ENCODE results near the gene GPC1. TPM values are rescaled to one million over a fixed set of nuclear protein-coding genes. Genes with fewer than 3 reads are reported as not detected.

Gene GPC1
- total and polyA plus RNA-seq, 2 of the 4 experiments (the other 2 are of a cell fraction), result 16.0 to 211 TPM

DNA sequence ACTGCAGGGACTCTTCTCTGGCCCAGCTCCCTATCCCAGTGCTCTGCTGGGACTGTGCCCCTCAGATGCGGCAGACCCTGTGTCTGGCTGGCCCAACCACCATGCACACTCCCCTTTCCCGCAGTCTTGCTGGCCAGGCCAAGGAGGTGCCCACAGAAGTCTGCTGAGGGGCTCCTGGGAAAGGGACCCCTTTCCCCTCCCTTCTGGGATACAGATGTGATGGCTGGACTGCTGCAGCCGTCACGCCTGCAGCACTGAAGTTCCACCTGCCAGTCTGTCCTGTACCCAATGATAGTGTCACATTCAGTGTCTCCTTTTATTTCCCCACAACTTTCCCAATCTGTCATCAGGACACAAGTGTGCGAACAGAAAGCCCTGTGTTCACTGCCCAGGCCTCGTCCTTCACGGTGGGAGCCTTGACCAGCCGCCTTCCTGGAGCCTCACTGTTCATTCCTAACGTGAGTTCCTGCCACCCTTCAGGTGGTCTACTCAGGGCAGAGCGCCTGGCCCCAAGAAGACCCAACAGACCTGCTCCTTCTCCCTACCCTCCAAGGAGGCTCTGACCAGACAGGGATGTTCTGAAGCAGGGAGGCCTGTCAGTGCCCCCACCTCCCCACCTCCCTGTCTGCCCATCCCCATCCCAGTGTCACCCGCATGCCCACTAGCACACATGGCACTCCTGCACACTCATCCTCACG is 75.2 kb downstream of the GPC1 start:
- intact Hi-C loops (cut with micrococcal nuclease) (loop anchor here (5.0 kb wide), 1 partner anchor 192 kb away; no protein-coding TSS in a partner anchor), in situ Hi-C loops (cut with MboI; ENCODE audit: low sequenced_read_pairs) (no loop called here), dilution Hi-C loops (cut with HindIII; ENCODE audit: low sequenced_read_pairs, unreplicated experiment) (no loop called here)
- Histone ChIP-seq H3K36me3 (ENCODE audit: control insufficient read depth, insufficient read depth, low read length) (no peaks in the 10 kb centered on the region), H3K27ac (ENCODE audit: insufficient read depth, low read length) (no peak overlapping the region), H4K8ac (ENCODE audit: low read depth in 2 of 2, low read length in 2 of 2) (no peak overlapping the region), H3K18ac (ENCODE audit: low read depth, low read length) (no peak overlapping the region), H2AK9ac (replicated peaks; ENCODE audit: low read depth, low read length, poor library complexity) (no peak overlapping the region), H3K9me3 (ENCODE audit: control insufficient read depth, insufficient read depth, low read length) (no peaks in the 10 kb centered on the region), H4K5ac (ENCODE audit: low read depth, low read length) (no peak overlapping the region), H3K4ac (ENCODE audit: low read depth, low read length) (no peak overlapping the region), H3K56ac (ENCODE audit: extremely low read depth, insufficient read depth, low read length) (no peak overlapping the region), H2BK120ac (ENCODE audit: low read depth, low read length) (no peak overlapping the region), H4K91ac (ENCODE audit: insufficient read depth, low read depth, low read length) (no peak overlapping the region), H3K9ac (ENCODE audit: low read depth, low read length) (no peak overlapping the region), H3K79me1 (ENCODE audit: low read depth in 1 of 2, low read length in 2 of 2) (no peaks in the 10 kb centered on the region), H3K14ac (replicated peaks; ENCODE audit: low read depth, low read length) (no peak overlapping the region), H2BK15ac (ENCODE audit: low read depth, low read length) (no peak overlapping the region), H2BK20ac (ENCODE audit: low read depth, low read length) (no peak overlapping the region), H3K4me2 (ENCODE audit: low read depth, low read length) (no peak overlapping the region), H3K9me1 (ENCODE audit: insufficient read depth, low read length) (no peaks in the 10 kb centered on the region), H2BK5ac (ENCODE audit: low read depth, low read length, poor library complexity, severe bottlenecking) (no peak overlapping the region), H3K27me3 (ENCODE audit: control insufficient read depth, insufficient read depth, low read length) (no peaks in the 10 kb centered on the region), H2AFZ (replicated peaks; ENCODE audit: low read length, poor library complexity) (no peak overlapping the region), H3K23ac (ENCODE audit: low read depth, low read length) (no peak overlapping the region), H4K20me1 (ENCODE audit: insufficient read depth, low read length) (0 out of 2 replicates have a peak, but pooled peaks cover 3% of the 10 kb centered on the region), H2AK5ac (ENCODE audit: low read depth, low read length) (no peak overlapping the region), H3K4me3 (ENCODE audit: insufficient read depth, low read depth, low read length) (no peak overlapping the region), H3K4me1 (ENCODE audit: control insufficient read depth, insufficient read depth, low read length) (peaks cover 1% of the 10 kb centered on the region; the same call in 1 of the 2 replicates)
- 93% methylated on average over 6 of the region's 12 CpGs; no CpG with 5 or more reads in 1 of the 2 experiments for WGBS, 2 experiments (ENCODE audit: extremely low coverage in 2 of 2, insufficient read length in 1 of 2)
- POLR2A ChIA-PET (ENCODE audit: unreplicated experiment), result no interaction called here
- CTCF ChIA-PET, result no interaction called here
- no peak for ATAC-seq (ENCODE audit: low read depth)
- no TSS peak for BruUV-seq (replicated peaks)
- DNase-seq, result no peak
- TF ChIP-seq CHD1 (IDR thresholded peaks at IDR 0.05; ENCODE audit: low read depth, low read length) (no peak), CTCF (conservative IDR thresholded peaks at IDR 0.05; ENCODE audit: low read depth, low read length) (no peak), MAZ (IDR thresholded peaks at IDR 0.05; ENCODE audit: borderline replicate concordance, low read depth, low read length) (no peak)
- TF ChIP-seq, protein P1, sequence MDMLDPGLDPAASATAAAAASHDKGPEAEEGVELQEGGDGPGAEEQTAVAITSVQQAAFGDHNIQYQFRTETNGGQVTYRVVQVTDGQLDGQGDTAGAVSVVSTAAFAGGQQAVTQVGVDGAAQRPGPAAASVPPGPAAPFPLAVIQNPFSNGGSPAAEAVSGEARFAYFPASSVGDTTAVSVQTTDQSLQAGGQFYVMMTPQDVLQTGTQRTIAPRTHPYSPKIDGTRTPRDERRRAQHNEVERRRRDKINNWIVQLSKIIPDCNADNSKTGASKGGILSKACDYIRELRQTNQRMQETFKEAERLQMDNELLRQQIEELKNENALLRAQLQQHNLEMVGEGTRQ (IDR thresholded peaks at IDR 0.05; ENCODE audit: low read depth, low read length), result no peak
